SK-N-SH (cell line): ENCODE results near the gene JMJD8.

Experiments used
- CTCF ChIP-seq: fragments of 200-600 bp; sonication (generic); IDR thresholded peaks from 2 replicates; pipeline ENCODE4 v1.6.1; 2017; ENCODE audit warnings: antibody characterized with exemption, mild to moderate bottlenecking, moderate library complexity
- MAX ChIP-seq: IDR thresholded peaks from 2 replicates; pipeline ENCODE4 v1.4.0; 2012; ENCODE audit warnings: low read depth
- POLR2AphosphoS5 ChIP-seq: IDR thresholded peaks from 2 replicates; pipeline ENCODE4 v1.6.1; 2012; ENCODE audit warnings: low read depth, low read length
- REST ChIP-seq: IDR thresholded peaks from 2 replicates; pipeline ENCODE4 v1.6.1; 2012; ENCODE audit warnings: mild to moderate bottlenecking, low read depth, low read length, moderate library complexity
- USF2 ChIP-seq: fragments of 150-350 bp; IDR thresholded peaks from 2 replicates; pipeline ENCODE4 v1.6.1; 2017; ENCODE audit warnings: antibody characterized with exemption, low read length, low read depth, borderline replicate concordance

DNA sequence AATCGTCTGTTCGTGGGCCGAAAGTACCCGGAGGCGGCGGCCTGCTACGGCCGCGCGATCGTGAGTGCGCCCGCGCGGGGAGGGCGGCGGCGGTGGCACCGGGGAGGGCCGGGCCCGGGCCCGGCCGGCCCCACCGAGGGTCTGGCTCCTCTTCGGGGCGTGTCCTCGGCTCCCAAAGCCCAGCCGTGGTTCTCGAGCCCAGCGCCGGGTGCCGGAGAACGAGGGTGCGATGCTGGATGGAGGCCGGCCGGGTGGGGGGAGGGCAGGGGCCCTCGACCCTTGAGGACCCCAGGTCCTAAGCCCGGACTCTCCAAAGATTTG, 3.5 kb downstream of the JMJD8 start:
- no peak for TF ChIP-seq MAX
- TF ChIP-seq REST = no peak
- TF ChIP-seq POLR2AphosphoS5 = no peak
- TF ChIP-seq CTCF = no peak
- no peak for TF ChIP-seq USF2
